Middle frontal gyrus (tissue), 1 donor: ENCODE results near the gene LPAR1.
"Not testable (repeated sequence)": the region's sequence is repeated elsewhere in the genome, so short reads cannot be mapped to it uniquely, and the experiment has no call there.

Experiments used
- DNase-seq: peaks from one replicate; pipeline ENCODE4 v3.0.0-alpha.2; 2015; ENCODE audit warnings: low spot score; ENCODE audit errors: extremely low spot score

Gene LPAR1

DNA sequence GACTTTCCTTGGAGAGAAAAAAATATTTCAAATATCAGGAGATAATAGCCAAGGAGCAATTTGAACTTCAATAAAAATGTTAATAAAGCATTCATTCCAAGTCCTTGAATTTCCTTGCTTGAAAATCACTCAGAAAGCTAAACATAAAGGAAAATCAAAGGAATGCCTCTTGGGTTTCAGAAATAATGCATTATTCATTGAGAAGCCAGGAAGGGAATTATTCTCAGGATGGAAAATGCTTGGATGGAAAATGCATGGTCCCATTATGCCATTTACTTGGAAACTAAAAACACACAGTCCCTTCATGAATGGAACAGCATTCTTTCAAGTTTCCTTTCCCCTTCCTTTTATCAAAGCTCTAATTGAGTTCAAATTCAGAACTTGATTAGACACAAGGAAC lies 160.9 kb downstream of the LPAR1 start:
- DNase-seq, result no peak

- no peak for DNase-seq
Observed at GRCh38 chr9:110876929-110877328, 161.3 kb downstream of the LPAR1 start.

DNA sequence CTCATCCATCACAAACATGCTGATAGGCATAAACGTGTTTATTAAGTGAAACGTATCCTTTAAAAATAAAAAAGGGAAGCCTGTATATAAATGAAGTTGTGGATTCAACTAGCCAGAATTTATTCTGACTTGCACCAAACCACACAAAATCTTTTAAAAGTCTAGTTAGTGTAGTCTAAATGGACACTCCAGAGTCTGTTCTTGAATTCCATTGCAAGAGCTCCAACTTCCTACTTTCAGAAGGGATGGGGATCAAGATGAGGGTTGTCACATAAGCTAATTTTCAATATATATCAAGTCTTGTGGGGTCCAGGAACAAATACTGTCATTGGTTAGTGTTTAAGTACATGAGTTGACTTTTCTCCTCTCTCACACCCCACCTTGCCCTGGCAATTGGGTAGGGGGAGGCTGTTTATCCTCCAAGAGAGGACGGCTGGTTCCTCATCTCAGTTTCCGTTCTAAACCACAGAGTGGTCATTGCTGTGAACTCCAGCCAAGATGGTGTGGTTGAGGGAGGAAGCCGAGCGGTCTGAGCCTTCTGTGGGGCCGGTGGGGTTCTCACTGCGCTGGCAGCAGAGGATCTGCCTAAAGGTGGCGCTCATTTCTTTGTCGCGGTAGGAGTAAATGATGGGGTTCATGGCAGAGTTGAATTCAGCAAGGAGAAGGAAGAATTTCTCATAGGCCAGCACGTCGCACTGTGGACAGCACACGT lies 163.2 kb downstream of the LPAR1 start:
- DNase-seq, result no peak

DNA sequence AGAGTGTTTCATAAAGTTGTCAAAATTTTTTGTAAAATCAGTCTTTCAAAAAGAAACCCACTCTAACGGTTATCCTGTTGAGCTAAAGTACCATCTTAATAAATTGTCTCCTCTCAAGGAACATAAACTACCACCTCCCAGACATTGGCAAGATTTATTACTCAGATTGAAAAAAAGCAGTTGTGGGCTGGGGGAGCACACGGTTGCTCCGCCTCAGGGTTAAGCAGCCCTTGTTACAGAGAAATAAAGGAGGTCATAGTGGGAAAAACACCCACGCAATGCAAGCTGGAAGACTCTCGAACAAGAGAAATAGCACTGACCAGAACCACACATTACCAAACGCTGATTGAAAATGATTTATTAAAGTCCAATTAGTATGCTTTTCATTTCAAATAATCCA lies 165.3 kb downstream of the LPAR1 start:
- no peak for DNase-seq

- DNase-seq, result no peak
Observed at GRCh38 chr9:110871736-110872135, 166.5 kb downstream of the LPAR1 start.

DNA sequence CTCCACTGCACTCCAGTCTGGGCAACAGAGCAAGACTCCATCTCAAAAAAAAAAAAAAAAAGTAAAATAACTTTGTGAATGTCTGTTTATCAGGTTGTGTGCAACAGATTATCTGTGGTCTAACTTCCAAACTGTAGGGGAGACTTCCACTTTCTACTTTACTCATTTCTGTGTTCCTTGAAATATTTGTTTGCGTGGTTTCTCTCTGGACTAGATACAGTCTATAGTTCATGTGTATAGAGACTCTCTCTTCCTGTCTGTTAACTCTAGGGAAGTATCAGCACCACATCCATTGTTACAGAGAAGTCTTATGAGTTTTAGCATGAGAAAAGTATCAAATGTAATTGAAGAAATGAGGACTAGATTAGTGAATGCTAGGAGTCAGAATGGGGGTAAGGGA lies 168.3 kb downstream of the LPAR1 start:
- no peak for DNase-seq

- no peak for DNase-seq
Observed at GRCh38 chr9:110864011-110864410, 174.3 kb downstream of the LPAR1 start.

DNA sequence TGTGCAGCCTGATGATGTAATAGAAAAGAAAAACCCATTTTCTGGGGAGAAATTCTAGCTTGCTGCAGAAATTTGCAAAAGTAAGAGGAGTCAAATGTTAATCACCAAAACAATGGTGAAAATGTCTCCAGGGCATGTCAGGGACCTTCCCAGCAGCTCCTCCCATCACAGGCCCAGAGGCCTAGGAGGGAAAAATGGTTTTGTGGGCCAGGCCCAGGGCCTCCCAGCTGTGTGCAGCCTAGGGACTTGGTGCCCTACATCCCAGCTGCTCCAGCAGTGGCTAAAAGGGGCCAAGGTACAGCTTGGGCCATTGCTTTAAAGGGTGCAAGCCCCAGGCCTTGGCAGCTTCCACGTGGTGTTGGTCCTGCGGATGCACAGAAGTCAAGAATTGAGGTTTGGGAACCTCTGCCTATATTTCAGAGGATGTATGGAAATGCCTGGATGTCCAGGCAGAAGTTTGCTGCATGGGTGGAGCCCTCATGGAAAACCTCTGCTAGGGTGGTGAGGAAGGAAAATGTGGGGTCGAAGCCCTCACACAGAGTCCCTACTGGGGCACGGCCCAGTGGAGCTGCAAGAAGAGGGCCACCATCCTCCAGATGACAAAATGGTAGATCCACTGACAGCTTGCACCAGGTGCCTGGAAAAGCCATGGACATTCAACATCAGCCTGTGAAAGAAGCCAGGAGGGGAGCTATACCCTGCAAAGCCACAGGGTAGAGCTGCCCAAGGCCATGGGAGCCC lies 176.7 kb downstream of the LPAR1 start:
- DNase-seq, result not testable (repeated sequence)

GRCh38 chr9:110856772-110857171 lies 181.5 kb downstream of the LPAR1 start:
- DNase-seq, result no peak

- no peak for DNase-seq
Observed at GRCh38 chr9:110850401-110851135, 187.7 kb downstream of the LPAR1 start.

DNA sequence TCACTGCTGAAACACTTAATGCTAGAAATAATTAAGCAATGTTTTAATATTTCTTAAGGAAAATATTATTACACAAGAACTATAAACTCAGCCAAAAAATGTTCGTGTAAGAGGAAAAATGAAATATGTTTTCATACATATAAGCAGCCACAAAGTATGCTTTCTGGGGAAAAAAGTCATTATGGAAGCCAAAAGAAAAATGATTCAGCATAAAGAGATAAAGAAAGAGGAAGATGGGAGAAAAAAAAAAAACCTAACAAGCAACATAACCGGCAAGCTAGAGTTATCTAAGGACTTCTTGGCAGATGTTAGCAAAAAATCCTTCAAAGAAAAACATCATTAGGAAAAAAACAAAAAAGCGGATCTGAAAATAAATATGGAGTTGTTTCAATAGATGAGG lies 190.6 kb downstream of the LPAR1 start:
- no peak for DNase-seq

DNA sequence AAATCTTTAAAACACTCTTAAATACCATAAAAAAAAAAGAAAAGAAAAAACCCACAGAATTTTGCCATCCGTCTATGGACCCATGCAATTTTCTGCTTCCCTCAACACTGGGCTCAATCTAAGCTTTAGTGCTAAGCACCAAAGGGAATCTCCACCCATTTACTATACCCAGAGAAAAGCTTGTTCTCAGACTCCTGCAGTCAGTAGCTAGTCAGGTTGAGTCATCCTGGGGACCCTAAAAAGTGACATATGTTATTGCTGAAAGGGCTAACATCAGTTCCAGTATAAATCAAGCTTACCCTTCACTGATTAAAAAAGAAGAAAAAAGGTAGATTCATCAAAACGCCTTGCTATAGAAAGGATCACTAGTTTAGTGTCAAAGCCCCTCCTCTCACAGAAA lies 192.1 kb downstream of the LPAR1 start:
- no peak for DNase-seq

- DNase-seq, result no peak
Observed at GRCh38 chr9:110844121-110844520, 194.1 kb downstream of the LPAR1 start.

DNA sequence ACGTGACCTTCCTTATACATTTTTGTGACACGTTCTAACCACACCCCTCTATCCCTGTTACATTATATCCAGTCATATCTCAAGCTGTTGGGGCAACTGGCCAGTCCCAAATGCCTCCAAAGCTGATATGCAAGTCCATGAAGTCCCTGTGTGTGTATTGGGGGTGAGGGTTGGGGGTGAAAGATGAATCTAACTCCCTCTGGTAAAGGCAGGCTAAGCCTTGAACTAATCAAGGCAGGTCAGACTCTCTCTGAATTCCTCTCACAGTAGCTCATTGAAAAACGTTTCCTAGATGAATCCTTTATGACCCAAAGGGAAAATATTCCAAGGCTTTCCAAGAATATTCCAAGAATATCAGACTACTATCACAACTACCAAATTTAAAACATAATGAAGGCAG lies 195.3 kb downstream of the LPAR1 start:
- no peak for DNase-seq

GRCh38 chr9:110842169-110842568 lies 196.1 kb downstream of the LPAR1 start:
- DNase-seq, result no peak

- no peak for DNase-seq
Observed at GRCh38 chr9:110837401-110838005, 200.8 kb downstream of the LPAR1 start.

- DNase-seq, result no peak
Observed at GRCh38 chr9:110835859-110836271, 202.4 kb downstream of the LPAR1 start.

DNA sequence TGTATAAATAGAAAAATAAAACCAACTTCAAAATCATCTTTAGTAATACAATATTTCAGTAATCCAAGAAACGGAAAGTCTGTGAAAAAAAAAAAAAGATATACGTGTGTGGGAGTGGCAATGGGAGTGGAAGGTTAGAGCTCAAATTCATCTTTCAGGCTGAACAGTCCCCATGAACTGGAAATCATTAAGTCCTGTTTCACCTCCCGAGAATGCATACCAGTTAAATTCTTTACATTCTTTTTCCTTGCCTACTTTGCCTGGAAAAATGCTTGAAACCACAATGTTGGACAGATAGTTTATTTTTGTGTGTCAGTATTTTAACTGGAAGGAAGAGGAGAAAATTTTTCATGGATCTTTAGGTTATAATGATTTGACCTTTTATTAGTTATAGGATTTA lies 202.9 kb downstream of the LPAR1 start:
- no peak for DNase-seq

DNA sequence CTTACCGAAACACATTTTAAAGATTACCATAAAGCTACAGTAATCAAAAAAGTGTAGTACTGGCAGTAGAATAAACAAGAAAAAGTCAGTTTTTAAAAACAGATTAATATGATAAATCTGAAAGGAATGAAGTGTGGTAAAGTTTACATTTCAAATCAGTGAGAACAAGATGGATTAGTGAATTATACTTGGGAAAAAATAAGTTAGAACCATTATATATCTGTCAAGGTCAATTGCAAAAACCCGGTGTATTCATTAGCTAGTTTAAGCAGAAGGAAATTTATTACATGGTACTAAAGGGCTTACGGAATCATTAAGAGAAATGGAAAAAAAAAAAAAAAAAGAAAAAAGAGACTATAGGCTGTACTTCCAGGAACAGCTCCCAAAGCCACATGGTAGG lies 205.3 kb downstream of the LPAR1 start:
- DNase-seq, result no peak

DNA sequence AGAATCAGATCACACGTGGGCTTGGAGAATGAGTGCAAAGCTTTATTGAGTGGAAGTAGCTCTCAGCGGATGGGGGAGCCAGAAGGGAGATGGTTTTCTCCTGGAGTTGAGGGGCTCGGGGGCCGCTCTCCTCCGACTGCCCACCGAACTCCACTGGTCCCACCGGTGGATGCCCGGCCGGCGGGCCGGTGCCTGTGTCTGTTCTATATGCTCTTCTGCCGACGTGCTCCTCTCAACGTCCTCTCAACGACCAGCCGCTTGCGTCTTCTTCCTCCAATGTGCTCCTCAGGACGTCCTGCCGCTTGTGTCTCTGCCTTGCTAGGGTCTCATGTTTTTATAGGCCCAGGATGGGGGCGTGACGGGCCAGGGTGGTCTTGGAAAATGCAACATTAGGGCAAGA lies 207.8 kb downstream of the LPAR1 start:
- no peak for DNase-seq

DNA sequence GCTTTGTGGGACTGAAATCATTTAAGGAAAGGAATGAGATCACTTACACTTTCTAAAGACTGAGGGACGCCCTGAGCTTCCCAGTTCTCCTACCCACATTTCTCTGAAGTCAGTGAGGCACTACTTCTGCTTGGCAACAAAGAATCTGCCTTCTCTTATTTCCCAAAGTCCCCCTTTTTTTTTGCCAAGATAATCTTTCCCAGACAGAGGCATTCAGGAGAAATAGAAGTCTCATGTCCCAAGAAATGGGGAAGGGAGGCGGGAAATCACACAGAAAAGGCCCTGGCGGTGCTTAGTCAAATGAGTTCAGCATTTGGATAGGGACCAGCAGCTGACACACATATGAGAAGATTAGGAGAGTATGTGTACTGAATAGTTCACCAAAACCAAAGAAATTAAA lies 210.0 kb downstream of the LPAR1 start:
- DNase-seq, result no peak

DNA sequence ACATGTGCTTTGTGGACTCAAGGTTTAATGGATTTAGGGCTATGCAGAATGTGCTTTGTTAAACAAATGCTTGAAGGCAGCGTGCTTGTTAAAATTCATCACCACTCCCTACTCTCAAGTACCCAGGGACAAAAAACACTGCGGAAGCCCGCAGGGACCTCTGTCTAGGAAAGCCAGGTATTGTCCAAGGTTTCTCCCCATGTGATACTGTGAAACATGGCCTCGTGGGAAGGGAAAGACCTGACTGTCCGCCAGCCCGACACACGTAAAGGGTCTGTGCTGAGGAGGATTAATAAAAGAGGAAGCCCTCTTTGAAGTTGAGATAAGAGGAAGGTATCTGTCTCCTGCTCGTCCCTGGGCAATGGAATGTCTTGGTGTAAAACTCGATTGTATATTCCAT lies 211.9 kb downstream of the LPAR1 start:
- not testable (repeated sequence) for DNase-seq
